HEK293T (cell line): ENCODE data around the gene CDHR4.
"Not testable (repeated sequence)": the region's sequence is repeated elsewhere in the genome, so short reads cannot be mapped to it uniquely, and the experiment has no call there.

Experiments used
- BHLHE40 ChIP-seq: fragments of 450-650 bp; IDR thresholded peaks from 2 replicates; pipeline ENCODE4 v1.6.1; 2016; ENCODE audit warnings: mild to moderate bottlenecking, moderate library complexity, borderline replicate concordance
- CTBP1 ChIP-seq: fragments of 450-650 bp; IDR thresholded peaks from 2 replicates; pipeline ENCODE4 v1.6.1; 2016; ENCODE audit warnings: borderline replicate concordance
- FOXA1 ChIP-seq: fragments of 450-650 bp; IDR thresholded peaks from 2 replicates; pipeline ENCODE4 v1.6.1; 2016; ENCODE audit warnings: mild to moderate bottlenecking
- SP1 ChIP-seq: fragments of 450-650 bp; IDR thresholded peaks from 2 replicates; pipeline ENCODE4 v1.6.1; 2017

- not testable (repeated sequence) for TF ChIP-seq FOXA1, SP1, BHLHE40, CTBP1
Observed at GRCh38 chr3:49776101-49776500, 23.6 kb downstream of the CDHR4 start.
